ENCODE data around the gene TEX53.
A peak's percentile ranks its signal among the peaks of the same experiment; 100 is the strongest.

The TEX53 gene

DNA sequence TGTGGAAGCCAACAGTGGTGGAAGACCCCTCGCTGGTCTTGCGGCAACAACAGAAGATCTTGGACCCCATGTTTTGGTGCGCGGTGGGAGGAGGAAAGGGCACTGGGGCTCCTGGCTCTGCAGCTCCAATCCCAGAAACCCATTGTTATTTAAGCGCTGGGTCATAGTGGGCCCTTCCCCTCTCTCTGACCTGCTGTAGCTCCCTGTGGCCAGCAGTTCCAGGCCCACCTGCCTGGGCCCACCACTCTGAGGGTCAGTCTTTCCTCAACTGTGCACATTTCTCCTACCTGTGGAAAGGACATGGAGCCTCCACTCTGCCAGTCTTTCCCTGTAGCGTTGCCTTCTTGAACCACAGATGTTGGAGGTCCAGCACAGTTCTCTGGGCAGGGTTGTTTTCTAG is at the start of gene TEX53:
Gene TEX53 (minus strand): TSS at position 101 of the 400 bp plus-strand sequence. CDS start 31 bp downstream, at position 70.
- DNase-seq (ENCODE audit: low spot score): no peak

DNA sequence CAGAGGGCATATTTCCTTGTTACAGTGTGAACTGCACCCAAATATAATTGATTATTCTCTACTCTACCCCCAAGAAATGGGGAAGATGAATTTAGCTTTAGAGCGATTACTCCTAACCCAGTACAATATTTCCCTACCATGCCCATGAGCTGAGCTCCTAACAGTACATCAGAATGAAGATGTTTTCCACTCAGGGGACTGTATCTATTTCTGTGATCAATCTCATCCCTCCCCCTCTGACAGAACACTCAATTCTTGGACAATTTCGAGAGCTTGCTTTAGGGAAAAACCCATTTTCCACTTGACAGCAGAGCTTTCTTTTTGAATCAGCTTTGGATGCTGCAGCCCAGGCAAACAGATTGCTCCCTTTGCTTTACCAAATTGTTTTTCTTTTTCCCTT is 49.1 kb upstream of the TEX53 start:
- no peak for DNase-seq (ENCODE audit: low spot score)

DNA sequence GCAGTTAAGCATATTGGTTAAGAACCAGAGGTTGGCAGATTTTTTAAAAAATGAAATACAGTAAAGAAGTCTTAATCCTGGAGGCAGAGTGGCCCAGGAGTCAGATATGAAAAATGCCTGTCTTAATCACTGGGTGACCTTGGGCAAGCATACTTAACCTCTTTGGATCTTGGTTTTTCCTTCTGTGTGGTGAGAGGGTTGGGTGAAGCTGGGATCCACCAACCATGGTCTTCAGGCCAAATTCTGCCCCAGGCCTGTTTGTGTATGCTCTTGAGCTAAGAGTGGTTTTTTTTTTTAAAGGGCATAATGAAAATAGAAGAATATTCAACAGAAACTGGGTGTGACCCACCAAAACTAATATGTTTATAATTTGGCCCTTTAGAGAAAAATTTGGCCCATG is 44.4 kb upstream of the TEX53 start:
- no peak for DNase-seq (ENCODE audit: low spot score)

DNA sequence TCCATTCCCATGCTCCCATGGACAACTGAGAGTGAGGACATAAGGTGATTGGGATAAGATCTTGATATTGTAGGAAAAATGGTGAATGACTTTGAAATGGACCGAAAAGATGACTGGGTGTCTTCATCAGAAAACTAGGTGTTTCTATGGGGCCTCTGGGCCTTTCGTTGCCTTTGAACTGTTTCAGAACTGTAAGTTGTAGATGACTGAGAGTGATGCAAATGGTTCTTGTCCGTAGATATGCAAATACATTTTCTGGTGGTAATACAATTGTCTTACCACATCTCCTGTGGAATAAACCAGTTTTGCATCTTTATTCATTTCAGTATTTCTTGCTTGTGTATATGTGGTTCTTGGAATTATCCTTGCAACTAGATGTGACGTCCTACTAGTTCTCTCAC is 40.3 kb upstream of the TEX53 start:
- no peak for DNase-seq (ENCODE audit: low spot score)

DNA sequence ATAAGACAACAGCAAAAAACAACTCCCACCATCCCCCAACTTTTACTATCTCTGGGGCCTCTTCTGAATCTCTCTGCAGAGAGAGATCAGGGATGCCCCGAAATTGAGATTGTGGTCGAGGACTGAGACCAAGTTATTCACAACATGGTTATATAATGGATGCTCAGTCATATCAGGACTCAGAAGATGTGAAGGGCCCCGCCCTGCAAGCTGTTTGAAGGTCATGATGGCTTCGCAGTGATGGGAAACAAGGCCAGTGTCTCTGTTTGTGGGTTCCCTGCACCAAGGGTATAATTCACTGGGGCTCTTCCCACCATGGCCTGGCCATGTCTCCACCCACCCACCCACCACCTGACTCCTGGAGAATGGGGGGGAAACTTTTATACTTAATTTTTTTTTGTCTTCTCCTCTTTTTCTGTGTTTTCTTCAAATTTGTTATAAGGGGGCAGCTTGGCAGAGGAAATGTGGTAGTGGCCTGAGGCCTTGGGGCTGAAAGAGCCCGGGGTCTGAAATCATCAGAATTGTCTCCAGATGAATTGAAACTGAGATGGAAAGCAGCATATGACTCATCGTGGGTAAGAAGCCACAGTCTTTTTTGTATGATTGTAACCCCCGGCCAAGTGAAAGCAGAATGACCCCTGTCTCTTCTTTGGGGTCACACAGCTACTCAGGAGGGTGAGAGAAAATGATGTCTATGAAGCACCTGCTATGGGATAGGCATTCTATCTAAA is 39.4 kb upstream of the TEX53 start:
- DNase-seq (ENCODE audit: low spot score): no peak

DNA sequence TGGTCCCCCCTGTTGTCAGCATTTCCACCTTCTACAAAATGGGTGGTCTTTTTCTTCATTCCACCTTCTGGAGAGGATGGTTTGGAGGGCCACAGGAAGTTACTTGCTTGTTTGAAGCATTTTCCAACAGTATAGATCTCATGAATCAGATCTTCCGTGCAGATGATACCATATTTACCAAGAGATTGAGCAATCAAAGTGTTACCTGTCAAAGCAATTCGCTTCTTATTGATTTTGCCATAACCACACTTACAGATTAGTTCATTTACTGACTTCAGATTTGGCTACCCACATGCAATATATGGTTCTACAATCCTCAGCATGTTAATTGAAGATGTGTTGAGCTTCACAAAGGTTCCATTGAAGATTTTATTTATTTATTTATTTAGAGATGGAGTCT is 38.3 kb upstream of the TEX53 start:
- DNase-seq (ENCODE audit: low spot score): no peak

DNA sequence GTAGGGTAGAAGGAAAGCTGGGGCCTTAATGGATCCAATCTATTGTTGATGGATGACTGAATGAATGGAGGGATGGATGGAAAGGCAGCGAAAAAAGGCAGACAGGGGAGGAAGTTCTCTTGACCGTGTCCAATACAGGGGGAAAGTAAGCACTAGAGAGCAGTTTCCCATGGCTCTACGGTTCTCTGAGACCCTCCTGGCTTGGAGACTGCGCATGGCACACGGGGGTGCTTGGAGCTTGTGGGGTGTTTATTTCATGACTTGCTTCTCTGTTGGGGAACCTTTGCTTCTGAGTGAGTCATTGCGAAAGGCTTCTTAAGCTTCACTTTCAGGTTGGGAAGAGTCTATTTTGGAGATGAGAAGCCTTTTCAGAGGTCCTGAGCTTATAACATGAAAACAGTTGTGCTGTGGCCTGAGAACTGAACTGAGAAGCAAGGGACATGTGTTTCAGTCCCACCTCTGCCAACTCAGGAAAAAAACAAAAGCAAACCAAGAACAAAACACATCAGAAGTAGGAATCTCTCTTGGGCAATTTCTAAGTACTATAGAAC is 37.2 kb upstream of the TEX53 start:
- no peak for DNase-seq (ENCODE audit: low spot score)

DNA sequence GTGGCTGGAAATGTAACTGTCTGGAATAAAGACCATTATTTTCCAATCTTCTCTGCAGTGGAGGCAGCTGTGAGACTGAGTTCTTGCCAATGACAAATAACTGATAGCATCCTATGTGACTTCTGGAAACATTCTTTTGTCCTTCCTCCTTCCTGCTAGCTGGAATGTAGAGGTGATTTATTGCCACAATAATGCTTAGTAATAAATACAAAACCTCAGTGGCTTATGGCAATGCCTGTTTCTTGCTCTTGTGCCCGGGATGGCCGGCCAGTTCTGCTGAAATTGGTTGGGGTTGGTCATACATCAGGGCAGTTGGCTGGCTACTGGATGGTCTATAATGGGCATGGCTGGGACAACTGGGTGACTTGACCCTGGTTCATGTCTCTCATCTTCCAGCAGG is 36.5 kb upstream of the TEX53 start:
- DNase-seq (ENCODE audit: low spot score): no peak

DNA sequence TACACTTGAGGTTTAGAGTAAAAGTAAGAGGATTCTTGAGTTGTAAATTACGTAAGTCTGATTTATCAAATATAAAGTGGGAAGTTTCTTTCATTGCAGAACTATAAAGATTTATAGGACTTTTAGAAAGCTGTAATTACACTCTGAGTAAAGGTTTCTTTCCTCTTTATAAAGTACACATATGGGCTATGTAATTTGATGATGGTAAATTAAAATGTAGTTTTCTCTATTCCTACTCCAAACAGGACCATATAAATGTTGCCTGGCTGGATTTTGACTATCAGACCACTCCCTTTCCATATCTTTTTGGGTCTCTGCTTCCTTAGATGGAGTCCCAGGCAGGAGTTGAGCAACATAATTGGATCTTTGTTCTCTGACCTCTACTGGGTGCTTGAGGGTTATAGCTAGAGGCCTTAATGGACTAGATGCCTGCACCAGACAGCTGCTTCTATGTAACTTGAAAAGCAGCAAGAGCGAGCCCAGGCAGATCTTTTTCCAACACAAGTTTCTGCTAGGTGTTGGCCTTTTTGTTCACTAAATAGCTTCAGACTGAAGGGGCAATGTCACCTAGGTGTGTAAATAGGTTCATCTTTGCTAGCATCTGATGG is 35.7 kb upstream of the TEX53 start:
- DNase-seq (ENCODE audit: low spot score): no peak

DNA sequence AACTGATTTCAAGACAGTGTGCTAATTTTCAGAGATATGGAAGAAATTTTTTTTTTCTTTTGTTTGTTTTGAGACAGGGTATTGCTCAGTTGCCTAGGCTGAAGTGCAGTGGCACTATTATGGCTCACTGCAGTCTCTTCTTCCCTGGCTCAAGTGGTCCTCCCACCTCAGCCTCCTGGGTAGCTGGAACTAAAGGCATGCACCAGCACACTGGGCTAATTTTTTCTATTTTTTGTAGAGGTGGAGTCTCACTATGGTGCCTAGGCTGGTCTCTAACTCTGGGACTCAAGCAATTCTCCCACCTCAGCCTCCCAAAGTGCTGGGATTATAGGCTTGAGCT is 34.3 kb upstream of the TEX53 start:
- no peak for DNase-seq (ENCODE audit: low spot score)

DNA sequence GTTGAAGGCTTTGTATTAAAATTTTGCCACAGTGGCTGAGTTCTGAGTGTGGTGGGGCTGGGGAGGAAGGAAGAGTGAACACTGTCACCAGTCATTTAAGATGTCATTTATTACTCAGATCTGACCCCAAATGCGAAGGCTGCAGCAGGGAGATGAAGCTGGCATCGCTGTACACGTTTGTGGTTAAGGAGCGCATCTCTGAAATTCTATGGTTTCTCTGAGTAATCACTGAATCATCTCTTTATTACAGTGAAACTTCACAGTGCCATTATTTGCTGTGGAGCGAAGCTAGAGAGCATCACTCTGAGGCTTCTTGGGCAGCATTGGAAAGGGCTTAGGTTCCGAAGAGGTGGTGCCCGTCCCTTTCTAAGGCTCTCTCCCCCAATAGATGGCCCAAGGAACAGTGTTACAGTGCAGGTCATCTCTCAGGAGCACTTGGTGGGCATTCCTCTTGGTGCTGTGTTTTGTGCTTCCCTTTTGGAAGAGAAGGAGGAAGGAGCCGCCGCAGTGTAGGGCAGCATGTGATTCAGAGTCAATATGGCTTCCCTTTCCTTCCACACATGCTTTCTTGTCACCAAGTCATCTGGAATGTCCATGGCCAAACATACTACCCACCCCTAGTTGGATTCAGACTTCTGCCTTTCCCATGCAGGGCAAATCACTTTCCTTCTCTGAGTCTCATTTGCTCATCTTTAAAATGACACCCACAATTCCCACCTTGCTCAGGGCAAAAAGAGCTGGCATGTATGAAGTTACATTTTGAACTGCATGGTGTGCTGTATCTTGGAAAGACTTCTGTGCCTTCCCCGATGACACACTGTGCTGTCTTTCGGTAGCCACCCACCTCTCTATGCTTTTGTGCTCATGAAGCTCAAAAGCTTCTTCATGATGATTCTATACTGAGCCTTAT is 33.7 kb upstream of the TEX53 start:
- DNase-seq (ENCODE audit: low spot score): peak; percentile 51

DNA sequence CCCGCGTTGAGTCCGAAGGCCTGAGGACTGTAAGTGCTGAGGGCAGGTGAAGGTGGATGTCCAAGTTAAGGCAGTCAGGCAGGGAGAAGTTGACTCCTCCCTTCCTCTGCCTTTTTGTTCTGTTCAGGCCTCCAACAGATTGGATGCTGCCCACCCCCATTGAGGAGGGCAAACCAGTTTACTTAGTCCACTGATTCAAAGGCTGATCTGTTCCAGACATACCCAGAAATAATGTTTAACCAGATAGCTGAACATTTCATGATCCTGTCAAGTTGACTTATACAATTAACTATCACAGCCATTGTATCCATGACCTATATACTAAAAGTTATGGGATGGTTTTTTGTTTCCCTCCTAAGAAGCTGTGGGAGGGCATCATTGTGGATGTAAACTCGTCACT is 32.7 kb upstream of the TEX53 start:
- DNase-seq (ENCODE audit: low spot score): no peak

DNA sequence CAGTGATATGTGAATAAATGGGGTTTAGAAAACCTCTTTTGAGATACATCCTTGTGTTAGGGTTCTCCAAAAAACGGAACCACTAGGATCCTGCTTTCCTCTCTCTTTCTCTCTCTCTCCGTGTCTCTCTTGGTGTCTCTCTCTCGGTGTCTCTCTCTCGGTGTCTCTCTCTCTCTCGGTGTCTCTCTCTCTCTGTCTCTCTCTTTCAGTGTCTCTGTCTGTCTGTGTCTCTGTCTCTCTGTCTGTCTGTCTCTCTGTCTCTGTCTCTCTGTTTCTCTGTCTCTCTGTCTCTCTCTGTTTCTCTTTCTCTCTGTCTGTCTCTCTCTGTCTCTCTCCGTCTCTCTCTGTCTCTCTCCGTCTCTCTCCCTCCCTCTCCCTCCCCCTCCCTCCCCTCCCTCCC is 32.2 kb upstream of the TEX53 start:
- no peak for DNase-seq (ENCODE audit: low spot score)

DNA sequence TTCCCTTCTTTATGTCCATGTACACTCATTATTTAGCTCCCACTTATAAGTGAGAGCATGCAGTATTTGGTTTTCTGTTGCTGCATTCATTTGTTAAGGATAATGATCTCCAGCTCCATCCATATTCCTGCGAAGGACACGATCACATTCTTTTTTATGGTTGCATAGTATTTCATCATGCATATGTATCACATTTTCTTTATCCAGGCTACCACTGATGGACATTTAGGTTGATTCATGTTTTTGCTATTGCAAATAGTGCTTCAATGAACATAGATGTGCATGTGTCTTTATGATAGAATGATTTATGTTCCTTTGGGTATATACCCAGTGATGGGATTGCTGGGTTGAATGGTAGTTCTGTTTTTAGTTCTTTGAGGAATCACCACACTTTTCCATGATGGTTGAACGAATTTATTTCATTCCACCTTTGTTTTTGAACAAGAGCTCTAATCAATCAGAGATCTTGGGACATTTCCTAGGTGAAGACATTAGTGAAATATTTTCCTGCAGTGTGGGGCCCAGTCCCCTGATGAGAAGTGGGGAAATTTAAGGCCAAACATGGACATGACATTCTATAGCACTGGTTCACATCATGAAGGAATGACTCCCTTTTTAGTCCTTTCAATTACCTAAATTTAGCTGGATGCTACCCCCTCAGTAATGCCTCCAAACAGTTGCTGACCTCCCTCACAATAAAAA is 31.5 kb upstream of the TEX53 start:
- no peak for DNase-seq (ENCODE audit: low spot score)

DNA sequence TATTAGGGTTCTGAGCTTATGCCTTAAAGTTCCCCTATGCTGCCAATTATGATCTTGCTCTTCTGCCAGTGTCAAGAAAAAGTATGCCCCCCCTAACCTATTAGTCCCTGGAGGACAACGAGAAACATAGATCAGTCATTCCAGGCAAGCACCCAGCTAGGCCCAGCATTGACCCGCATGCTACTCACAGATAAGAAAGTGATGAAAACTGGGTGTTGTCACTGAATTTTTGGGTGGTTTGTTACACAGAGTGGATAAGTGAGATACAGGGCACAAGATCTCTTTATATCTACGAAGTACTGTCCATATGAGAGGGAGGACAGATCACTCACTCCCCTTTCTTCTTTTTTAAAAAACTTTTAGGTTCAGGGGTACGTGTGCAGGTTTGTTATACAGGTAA is 30.8 kb upstream of the TEX53 start:
- no peak for DNase-seq (ENCODE audit: low spot score)

DNA sequence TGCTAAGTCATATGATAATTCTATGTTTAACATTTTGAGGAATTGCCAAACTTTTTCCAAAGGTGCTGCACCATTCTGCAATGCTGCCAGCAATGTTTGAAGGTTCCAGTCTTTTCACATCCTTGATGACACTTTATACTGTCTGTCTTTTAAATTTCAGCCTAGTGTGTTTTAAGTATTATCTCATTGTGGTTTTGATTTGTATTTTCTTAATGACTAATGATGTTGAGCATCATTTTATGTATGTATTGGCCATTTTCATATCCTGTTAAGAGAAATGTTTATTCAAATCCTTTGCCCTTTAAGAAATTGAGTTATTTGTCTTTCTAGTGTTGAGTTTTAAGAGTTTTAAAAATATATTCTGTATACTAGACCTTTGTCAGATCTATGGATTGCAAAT is 29.4 kb upstream of the TEX53 start:
- no peak for DNase-seq (ENCODE audit: low spot score)

DNA sequence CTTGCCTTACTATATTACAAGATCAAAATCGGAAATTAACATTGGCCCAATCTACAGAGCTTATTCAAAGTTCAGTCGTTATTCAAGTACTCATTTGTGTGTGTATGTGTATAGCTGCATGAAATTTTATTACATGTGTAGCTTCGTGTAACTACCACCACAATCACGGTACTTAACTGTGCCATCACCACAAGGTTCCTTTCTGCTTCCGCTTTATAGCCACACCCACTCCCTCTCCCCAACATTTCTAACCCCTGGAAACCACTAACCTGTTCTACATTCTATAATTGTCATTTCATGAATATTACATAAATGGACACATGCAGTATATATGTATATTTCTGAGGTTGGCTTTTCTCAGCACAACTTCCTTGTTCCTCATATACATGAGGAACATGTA is 28.3 kb upstream of the TEX53 start:
- DNase-seq (ENCODE audit: low spot score): no peak

DNA sequence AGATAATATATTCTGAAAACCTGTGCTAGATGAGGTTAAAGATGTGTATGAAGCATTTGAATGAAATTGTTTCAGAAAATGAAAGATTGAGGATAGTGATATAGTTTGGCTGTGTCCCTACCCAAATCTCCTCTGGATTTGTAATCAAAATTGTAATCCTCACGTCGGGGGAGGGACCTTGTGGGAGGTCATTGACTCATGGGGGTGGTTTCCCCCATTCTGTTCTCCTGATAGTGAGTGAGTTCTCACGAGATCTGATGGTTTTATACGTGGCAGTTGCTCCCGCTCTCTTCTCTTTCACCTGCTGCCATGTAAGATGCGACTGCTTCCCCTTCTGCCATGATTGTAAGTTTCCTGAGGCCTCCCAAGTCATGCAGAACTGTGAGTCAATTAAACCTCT is 26.4 kb upstream of the TEX53 start:
- DNase-seq (ENCODE audit: low spot score): no peak

DNA sequence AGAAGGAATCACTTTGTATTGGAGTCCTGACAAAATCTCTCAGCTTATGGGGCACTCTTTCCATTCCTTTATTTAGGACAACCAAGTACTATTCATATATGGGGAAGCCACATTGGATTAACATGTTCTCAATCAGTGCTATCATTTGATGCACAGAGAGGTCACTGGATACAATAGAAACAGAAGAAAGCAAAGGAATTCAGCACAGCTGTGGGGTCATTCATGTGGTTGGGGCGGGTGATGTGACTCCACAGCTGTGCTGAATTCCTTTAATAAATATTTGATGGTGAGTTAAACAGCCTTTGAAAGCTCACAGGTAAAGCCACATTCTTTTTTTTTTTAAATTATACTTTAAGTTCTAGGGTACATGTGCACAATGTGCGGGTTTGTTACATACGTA is 25.2 kb upstream of the TEX53 start:
- no peak for DNase-seq (ENCODE audit: low spot score)

DNA sequence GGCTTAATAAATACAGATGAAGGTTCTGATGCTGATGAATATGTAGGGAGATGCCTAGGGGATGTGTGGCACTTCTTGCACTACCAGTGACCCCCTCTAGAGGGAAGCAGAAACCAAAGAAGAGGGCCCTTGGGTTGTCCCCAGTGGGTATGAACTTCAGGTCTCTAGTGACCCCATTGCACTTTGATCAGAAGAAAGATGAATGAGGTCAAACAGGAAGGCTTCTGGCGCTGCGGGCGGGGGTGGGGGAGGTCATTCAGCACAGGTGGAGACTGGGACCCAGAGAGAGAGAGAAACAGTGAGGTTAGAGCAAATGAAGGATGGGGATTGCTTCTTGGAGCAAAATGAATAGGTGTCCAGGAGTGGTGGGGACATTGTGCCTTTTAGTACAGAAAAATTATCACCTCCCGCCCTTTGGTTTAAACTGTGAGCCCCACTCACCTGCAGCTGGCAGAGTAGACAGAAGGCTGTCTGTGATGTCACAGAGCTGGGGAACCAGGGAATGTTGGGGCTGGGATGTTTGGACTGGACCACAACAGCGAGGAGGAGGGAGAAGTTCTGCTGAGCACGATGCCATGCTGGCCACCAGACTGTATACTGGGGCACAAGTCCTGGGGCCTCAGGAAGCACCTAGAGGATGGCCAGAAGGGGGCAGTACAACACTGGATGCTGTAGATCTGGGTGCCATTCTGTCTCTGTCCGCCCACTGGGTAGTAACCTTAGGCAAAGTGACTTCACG is 24.2 kb upstream of the TEX53 start, which contains the start of gene TEX48:
Gene TEX48 (minus strand): TSS at position 599 of the 739 bp plus-strand sequence. CDS start 10,469 bp downstream, outside the sequence.
- DNase-seq (ENCODE audit: low spot score): peak; percentile 45

DNA sequence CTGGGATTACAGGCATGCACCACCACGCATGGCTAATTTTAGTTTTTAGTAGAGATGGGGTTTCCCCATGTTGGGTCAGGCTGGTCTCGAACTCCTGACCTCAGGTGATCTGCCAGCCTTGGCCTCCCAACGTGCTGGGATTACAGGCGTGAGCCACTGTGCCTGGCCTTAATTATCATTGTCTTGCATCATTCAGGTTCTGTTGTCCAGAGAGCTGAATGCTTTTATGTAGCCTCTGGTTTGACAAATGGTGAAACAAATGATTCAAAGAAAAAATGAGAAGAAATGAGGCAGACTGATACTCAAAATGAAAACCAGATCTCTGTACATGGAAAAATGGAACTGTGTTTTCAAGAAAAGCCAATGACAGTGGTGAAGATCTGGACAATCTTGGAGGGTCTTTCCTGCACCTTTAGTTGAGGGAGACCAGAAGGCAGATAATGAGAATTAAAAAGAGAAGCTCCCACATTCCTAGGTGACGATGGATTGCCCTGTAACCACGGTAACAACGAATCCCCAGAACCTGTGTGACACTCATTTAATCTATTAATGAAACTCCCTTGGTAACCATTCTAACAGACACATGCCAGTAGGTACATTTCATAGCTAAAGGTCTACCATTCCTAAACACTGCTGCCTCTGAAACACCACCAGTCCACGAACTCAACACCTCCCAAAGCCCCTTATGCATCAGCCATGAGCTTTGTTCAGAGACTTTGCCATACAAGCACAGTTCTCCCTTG is 22.8 kb upstream of the TEX53 start:
- no peak for DNase-seq (ENCODE audit: low spot score)
